Caco-2 (cell line): ENCODE data around the gene STAMBP. TPM values are rescaled to one million over a fixed set of nuclear protein-coding genes. Genes with fewer than 3 reads are reported as not detected.

Source experiments
- BruUV-seq: library from RNA; stranded (reverse); fragments of 400-500 nt; replicated peaks from 2 replicates; lab custom pipeline; 2021; lab: Mats Ljungman, UMichigan
- CTCF ChIA-PET: fragments of 300-600 bp; sonication (Branson Sonifier 250); formaldehyde crosslinking; loops from one replicate; lab custom pipeline; 2022; ENCODE audit warnings: antibody characterized with exemption; lab: Charles Lee
- POLR2A ChIA-PET: fragments of 300-600 bp; sonication (Branson Sonifier 250); formaldehyde crosslinking; loops from one replicate; lab custom pipeline; 2022; ENCODE audit warnings: antibody characterized with exemption; lab: Charles Lee
- DNase-seq, 2 experiments: peaks; one replicate each; pipeline versions ENCODE4 v3.0.0 to v3.0.0-alpha.2; 2020 to 2022
- H3K27me3 ChIP-seq: replicated peaks from 2 replicates; pipeline ENCODE4 v1.6.0; 2011; ENCODE audit warnings: low read length; ENCODE audit not compliant: control insufficient read depth, insufficient read depth
- H3K36me3 ChIP-seq: 2 replicates; pipeline ENCODE4 v1.5.1; 2011; ENCODE audit warnings: low read length; ENCODE audit not compliant: control insufficient read depth, insufficient read depth
- H3K4me1 ChIP-seq: fragments of 250-450 bp; sonication (Bioruptor Pico); 2 replicates; pipeline ENCODE4 v1.5.1; 2020; ENCODE audit warnings: mild to moderate bottlenecking
- H3K4me3 ChIP-seq: 2 replicates; pipeline ENCODE4 v1.5.1; 2011; ENCODE audit warnings: low read depth, mild to moderate bottlenecking, control low read depth, low read length
- H3K9me3 ChIP-seq: fragments of 250-450 bp; sonication (Bioruptor Pico); 2 replicates; pipeline ENCODE4 v1.5.1; 2020; ENCODE audit warnings: mild to moderate bottlenecking, moderate library complexity
- H3K27ac Mint-ChIP-seq: one replicate; pipeline ENCODE4 v1.8.0; 2022; ENCODE audit warnings: mixed read lengths; ENCODE audit not compliant: unreplicated experiment
- H3K27me3 Mint-ChIP-seq: one replicate; pipeline ENCODE4 v1.8.0; 2022; ENCODE audit warnings: mixed read lengths; ENCODE audit not compliant: insufficient read depth, unreplicated experiment
- H3K36me3 Mint-ChIP-seq: one replicate; pipeline ENCODE4 v1.8.0; 2022; ENCODE audit warnings: mild to moderate bottlenecking, mixed read lengths; ENCODE audit not compliant: insufficient read depth, unreplicated experiment
- H3K4me1 Mint-ChIP-seq: one replicate; pipeline ENCODE4 v1.8.0; 2022; ENCODE audit warnings: low read depth, mixed read lengths; ENCODE audit not compliant: unreplicated experiment
- H3K4me3 Mint-ChIP-seq: one replicate; pipeline ENCODE4 v1.8.0; 2022; ENCODE audit warnings: mild to moderate bottlenecking, moderate library complexity, mixed read lengths; ENCODE audit not compliant: unreplicated experiment
- H3K9me3 Mint-ChIP-seq: one replicate; pipeline ENCODE4 v1.8.0; 2022; ENCODE audit warnings: mixed read lengths; ENCODE audit not compliant: unreplicated experiment
- intact Hi-C: fragments of 100-400 bp; cut with micrococcal nuclease; formaldehyde crosslinking; loops from one replicate; pipeline ENCODE4 v1.10.0; 2022; ENCODE audit not compliant: unreplicated experiment
- total RNA-seq: library from RNA; stranded (reverse); gene quantifications from 2 replicates; pipeline ENCODE4 v1.2.3, GENCODE V29; 2022
- TF ChIP-seq, protein P1 (sequence below), 2 experiments: fragments of 200-600 bp in 1 of 2; IDR thresholded peaks; 1 replicate in 1 of 2; 2 replicates in 1 of 2; pipeline versions ENCODE4 v1.5.1 to v1.8.0; 2011 to 2022; ENCODE audit warnings: antibody characterized with exemption in 1 of 2, control low read depth in 1 of 2, inconsistent platforms in 1 of 2, low read depth in 1 of 2, low read length in 1 of 2, mild to moderate bottlenecking in 1 of 2, moderate library complexity in 1 of 2; ENCODE audit not compliant: insufficient read depth in 1 of 2, severe bottlenecking in 1 of 2, unreplicated experiment in 1 of 2

STAMBP gene
- total RNA-seq, 1 experiment from 2014 or later: 49.8 TPM

DNA sequence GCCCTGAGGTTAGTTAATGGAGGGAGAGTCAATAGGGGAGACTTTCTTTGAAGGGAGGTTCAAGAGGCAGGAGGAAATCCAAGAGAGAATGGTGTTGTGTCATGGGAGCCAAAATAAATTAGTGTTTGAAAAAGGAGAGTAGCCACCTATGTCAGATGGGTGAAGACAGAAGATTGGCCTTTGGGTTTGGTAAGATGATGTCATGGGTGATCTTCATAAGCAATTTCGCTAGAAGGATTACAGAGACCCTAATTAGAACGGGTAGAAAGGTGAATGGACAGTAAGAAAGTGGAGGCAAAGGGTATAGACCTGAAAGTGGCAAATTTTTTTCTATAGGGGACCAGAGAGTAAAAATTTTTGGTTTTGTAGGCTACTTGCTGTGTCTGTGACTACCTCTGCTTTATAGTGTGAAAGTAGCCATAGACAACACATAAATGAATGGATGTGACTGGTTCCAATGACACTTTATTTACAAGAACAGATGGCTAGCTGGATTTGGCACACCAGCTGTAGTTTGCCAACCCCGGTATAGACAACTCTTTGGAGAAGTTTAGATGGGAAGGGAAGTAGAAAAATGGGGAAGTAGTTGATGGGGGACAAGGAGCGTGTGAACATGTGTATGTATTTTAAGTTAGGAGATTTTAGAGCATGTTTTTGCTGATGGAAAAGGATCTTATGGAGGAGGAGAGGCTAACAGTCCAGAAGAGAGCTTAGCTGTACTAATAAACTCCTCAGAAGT, 9.3 kb downstream of the STAMBP start:
- TF ChIP-seq, protein P1, sequence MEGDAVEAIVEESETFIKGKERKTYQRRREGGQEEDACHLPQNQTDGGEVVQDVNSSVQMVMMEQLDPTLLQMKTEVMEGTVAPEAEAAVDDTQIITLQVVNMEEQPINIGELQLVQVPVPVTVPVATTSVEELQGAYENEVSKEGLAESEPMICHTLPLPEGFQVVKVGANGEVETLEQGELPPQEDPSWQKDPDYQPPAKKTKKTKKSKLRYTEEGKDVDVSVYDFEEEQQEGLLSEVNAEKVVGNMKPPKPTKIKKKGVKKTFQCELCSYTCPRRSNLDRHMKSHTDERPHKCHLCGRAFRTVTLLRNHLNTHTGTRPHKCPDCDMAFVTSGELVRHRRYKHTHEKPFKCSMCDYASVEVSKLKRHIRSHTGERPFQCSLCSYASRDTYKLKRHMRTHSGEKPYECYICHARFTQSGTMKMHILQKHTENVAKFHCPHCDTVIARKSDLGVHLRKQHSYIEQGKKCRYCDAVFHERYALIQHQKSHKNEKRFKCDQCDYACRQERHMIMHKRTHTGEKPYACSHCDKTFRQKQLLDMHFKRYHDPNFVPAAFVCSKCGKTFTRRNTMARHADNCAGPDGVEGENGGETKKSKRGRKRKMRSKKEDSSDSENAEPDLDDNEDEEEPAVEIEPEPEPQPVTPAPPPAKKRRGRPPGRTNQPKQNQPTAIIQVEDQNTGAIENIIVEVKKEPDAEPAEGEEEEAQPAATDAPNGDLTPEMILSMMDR (IDR thresholded peaks at IDR 0.05; ENCODE audit: insufficient read depth in 1 of 2, low read depth in 1 of 2, low read length in 1 of 2, severe bottlenecking in 1 of 2, unreplicated experiment in 1 of 2): no peak
- no peak overlapping the region for H3K4me3 Mint-ChIP-seq
- H3K27ac Mint-ChIP-seq: no peak overlapping the region
- Histone ChIP-seq H3K9me3 (no peaks in the 10 kb centered on the region), H3K4me1 (peaks cover 12% of the 10 kb centered on the region), H3K36me3 (peaks cover 1% of the 10 kb centered on the region; the same call in 1 of the 2 replicates), H3K27me3 (no peaks in the 10 kb centered on the region), H3K4me3 (no peak overlapping the region)
- CTCF ChIA-PET: interaction anchor here (1.8 kb wide), 1 partner anchor 10 kb away, joined by 5 read pairs; the partner anchor contains the start of gene STAMBP
- POLR2A ChIA-PET: no interaction called here
- H3K9me3 Mint-ChIP-seq: no peaks in the 10 kb centered on the region
- no peaks in the 10 kb centered on the region for H3K27me3 Mint-ChIP-seq
- peaks cover 17% of the 10 kb centered on the region for H3K36me3 Mint-ChIP-seq
- intact Hi-C loops: no loop called here
- BruUV-seq: no TSS peak
- no peaks in the 10 kb centered on the region for H3K4me1 Mint-ChIP-seq
- DNase-seq: no peak

GRCh38 chr2:73838889-73839534, 10.3 kb downstream of the STAMBP start:
- ChIA-PET CTCF (interaction anchor here (1.0 to 1.8 kb wide), 2 partner anchors 11 to 159 kb away, joined by 3 to 5 read pairs; partner anchors contain the start of gene STAMBP), POLR2A (interaction anchor here (1.4 kb wide), 1 partner anchor 11 kb away, joined by 3 read pairs; no protein-coding TSS in a partner anchor)
- intact Hi-C loops: no loop called here
- no peak for DNase-seq
- H3K36me3 Mint-ChIP-seq: peaks cover 19% of the 10 kb centered on the region
- Histone ChIP-seq H3K4me3 (no peak overlapping the region), H3K27me3 (no peaks in the 10 kb centered on the region), H3K36me3 (peaks cover 1% of the 10 kb centered on the region; the same call in 1 of the 2 replicates), H3K9me3 (no peaks in the 10 kb centered on the region), H3K4me1 (peaks cover 12% of the 10 kb centered on the region)
- no peaks in the 10 kb centered on the region for H3K9me3 Mint-ChIP-seq
- no peaks in the 10 kb centered on the region for H3K4me1 Mint-ChIP-seq
- H3K4me3 Mint-ChIP-seq: no peak overlapping the region
- TF ChIP-seq, protein P1 (IDR thresholded peaks at IDR 0.05; ENCODE audit: insufficient read depth in 1 of 2, low read depth in 1 of 2, low read length in 1 of 2, severe bottlenecking in 1 of 2, unreplicated experiment in 1 of 2): no peak
- H3K27ac Mint-ChIP-seq: no peak overlapping the region
- no peaks in the 10 kb centered on the region for H3K27me3 Mint-ChIP-seq
- BruUV-seq: no TSS peak

DNA sequence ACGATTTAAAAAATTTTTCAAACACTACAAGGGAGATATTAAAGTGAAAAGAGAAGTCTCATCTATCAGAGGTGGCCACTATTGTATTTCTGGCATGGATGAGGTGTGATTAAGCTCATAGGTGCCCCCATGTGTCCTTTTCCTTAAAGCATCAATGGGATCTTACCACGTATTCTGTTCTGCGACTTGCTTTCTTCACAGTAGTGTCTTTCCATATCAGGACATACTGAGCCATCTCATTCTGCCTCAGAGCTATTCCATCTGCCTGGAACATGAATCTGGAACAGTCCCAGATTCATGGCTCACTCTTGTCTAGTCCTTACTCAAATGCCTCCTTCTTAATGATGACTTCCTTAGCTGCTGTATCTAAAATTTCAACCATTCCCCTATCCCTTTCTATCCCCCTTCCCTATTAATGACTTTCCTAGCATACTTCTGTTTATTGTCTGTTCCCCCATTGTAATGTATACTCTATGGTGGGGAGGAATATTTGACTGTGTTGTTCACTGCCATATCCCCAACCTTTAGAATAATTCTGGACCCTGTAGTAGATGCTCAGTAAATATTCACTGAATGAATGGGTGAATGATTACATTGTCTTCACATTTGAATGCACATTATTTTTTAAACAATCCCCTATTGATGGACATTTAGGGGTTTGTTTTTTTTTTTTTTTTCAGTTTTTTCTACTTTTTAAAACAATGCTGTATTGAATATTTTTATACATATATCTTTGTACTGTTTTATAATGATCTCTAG, 11.1 kb downstream of the STAMBP start:
- TF ChIP-seq, protein P1 (IDR thresholded peaks at IDR 0.05; ENCODE audit: insufficient read depth in 1 of 2, low read depth in 1 of 2, low read length in 1 of 2, severe bottlenecking in 1 of 2, unreplicated experiment in 1 of 2): no peak
- H3K4me3 Mint-ChIP-seq: no peak overlapping the region
- CTCF ChIA-PET: interaction anchor here (1.0 to 1.8 kb wide), 2 partner anchors 11 to 160 kb away, joined by 3 to 5 read pairs; partner anchors contain the start of gene STAMBP
- H3K36me3 Mint-ChIP-seq: peaks cover 22% of the 10 kb centered on the region
- H3K27ac Mint-ChIP-seq: no peak overlapping the region
- no peak for DNase-seq
- Histone ChIP-seq H3K36me3 (peaks cover 1% of the 10 kb centered on the region; the same call in 1 of the 2 replicates), H3K4me3 (no peak overlapping the region), H3K27me3 (no peaks in the 10 kb centered on the region), H3K9me3 (no peaks in the 10 kb centered on the region), H3K4me1 (peaks cover 12% of the 10 kb centered on the region)
- intact Hi-C loops: no loop called here
- POLR2A ChIA-PET: interaction anchor here (1.4 kb wide), 1 partner anchor 12 kb away, joined by 3 read pairs; no protein-coding TSS in a partner anchor
- no peaks in the 10 kb centered on the region for H3K27me3 Mint-ChIP-seq
- BruUV-seq: no TSS peak
- no peaks in the 10 kb centered on the region for H3K9me3 Mint-ChIP-seq
- H3K4me1 Mint-ChIP-seq: no peaks in the 10 kb centered on the region
